HG02943 (cell line): ENCODE results near the gene NGB.
"Not testable (repeated sequence)": the region's sequence is repeated elsewhere in the genome, so short reads cannot be mapped to it uniquely, and the experiment has no call there.

ENCODE experiments used
- ATAC-seq: cut with Tn5 transposase; IDR thresholded peaks from one replicate; pipeline ENCODE4 v1.9.1; 2021; ENCODE audit warnings: mild to moderate bottlenecking, low read depth, moderate library complexity; ENCODE audit not compliant: unreplicated experiment

Gene NGB

DNA sequence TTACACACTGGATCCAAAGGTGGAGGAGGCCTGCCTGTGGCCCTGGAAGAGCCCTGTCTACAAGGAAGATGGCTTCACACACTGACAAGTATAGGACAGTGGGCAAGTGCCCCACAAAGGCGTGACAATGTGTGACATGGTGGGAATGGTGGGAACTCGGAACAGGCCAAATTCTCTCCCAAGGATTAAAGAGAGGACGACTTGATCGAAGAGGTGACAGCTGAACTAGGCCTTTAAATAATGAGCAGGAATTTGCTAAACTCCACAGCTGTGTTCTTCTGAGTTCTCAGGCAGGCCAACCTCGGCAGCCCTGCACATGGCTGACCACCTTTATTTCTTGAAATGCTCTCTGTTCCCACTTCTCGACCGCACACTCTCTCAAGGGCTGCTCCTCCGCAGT, 25.9 kb upstream of the NGB start:
- no peak for ATAC-seq

DNA sequence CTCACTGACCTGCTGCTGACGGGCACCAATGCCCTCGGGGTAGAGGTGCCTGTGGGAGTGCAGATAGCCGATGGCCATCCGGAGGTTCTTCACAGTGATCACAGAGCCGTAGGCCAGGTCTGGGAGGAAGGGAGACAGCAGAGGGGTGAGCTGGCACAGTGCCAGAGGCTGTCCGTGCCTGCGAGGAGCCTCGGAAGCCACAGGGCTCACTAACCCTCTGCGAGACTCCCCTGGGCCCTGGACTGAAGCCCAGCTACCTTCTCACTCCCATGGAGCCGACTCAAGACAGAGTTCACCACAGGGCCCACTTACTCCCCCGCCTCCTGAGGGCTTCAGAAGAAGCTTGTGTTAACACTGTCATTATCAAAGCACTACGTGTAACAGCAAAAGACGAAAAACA, 25.1 kb upstream of the NGB start:
- no peak for ATAC-seq

GRCh38 chr14:77290705-77291104, 19.7 kb upstream of the NGB start:
- ATAC-seq: no peak

- ATAC-seq: no peak
Observed at GRCh38 chr14:77286576-77286975, 15.6 kb upstream of the NGB start.

GRCh38 chr14:77284466-77284865, 13.5 kb upstream of the NGB start:
- no peak for ATAC-seq

GRCh38 chr14:77284066-77284465, 13.1 kb upstream of the NGB start:
- no peak for ATAC-seq

DNA sequence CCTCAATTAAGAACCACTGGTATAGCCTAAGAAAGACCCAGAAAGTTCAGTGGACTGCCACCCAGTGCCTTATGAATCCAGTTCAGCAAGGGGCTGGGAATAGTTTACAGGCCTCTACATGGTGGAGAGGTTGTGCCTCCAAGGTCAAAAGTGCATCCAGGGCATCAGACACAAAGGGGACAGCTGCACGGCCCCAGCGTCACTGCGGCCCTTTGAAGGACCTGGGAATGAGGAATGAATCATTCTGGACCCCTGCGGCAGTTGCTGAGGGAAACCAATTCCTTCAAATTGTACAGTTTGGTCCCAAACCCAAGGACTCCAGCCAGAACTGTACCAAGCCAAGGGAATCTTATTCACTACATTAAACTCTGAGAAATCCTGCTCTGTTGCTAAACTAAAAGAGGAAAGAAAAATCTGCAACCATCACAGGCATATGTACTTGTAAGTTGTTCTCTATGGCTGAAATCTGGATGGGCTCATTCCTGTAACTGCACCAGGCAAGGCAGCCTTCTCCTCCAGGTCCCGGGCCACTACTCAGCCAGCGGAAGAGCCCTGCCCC, 10.9 kb upstream of the NGB start:
- ATAC-seq: no peak

GRCh38 chr14:77280921-77281320, 9.9 kb upstream of the NGB start:
- ATAC-seq: not testable (repeated sequence)

DNA sequence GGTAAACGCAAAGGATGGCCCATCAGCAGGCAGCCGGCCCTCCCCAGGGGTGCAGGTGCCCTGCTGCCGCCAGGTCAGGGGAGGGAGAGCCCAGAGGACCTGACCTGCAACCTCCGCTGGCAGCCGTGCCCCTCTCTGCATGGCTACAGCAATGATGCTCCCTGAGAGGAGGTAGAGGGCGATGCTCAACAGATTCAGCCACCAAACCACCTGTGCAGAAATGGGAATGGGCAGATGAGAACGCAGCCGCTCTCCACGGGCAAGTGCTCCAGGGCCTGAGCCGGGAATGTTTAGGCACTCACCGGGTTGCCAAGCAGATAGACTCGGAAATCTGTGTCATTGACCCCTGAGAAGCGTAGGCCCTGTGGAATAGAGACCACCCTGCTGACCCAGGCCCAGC, 8.7 kb upstream of the NGB start:
- ATAC-seq: no peak

DNA sequence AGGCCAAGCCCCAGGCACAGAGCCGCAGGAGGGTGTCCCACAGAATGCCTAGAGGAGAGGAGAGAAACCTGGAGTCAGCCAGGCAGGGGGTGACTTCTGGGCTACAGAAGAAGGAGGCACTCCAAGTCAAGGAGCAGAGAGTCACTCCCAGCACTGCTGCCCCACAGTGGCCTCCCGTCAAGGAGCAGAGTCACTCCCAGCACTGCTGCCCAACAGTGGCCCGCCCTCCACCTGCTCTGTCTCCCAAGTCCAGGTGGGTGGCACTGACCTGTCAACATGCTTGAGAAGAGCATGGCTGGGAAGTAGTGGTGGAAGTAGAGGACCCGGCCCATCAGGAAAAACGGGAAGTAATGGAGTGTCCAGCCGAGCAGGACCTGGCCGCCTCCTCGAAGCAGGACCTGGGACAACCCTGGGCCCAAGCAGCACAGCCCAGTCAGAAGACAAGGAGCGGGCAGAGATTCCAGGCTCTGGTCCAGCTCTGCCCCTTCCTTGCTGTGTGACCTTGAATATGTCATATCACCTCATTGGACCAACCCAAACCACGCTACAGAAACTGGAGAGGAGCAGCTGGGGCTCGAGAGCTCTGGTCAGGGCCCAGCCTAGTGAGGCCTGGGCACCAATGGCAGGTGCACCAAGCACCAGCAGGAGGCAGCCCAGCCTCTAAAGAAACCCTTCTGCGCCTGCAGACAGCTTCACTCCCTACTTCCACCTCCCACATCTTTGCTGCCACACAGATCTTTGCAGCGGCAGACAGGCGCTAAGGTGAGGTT, 7.6 kb upstream of the NGB start:
- no peak for ATAC-seq

DNA sequence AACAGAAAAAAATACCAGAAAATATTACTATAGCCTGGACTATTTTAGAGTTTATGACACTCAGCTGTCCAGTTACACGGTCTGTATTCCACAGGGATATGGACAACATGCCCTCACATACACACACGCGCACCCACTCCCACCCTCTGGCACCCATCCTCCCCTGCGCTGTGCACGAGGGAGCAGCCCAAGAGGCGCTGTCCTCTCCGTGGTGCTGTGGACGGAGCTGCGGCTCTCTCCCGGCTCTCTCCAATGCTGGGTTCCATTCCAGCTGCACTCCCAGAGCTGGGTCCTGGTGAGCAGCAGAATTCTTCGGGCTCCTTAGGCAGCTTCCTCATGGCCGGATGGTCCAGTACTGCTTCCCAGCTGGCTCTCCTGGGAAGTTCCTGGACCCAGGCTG, 6.0 kb upstream of the NGB start:
- ATAC-seq: no peak

GRCh38 chr14:77276295-77276935, 5.4 kb upstream of the NGB start:
- no peak for ATAC-seq

DNA sequence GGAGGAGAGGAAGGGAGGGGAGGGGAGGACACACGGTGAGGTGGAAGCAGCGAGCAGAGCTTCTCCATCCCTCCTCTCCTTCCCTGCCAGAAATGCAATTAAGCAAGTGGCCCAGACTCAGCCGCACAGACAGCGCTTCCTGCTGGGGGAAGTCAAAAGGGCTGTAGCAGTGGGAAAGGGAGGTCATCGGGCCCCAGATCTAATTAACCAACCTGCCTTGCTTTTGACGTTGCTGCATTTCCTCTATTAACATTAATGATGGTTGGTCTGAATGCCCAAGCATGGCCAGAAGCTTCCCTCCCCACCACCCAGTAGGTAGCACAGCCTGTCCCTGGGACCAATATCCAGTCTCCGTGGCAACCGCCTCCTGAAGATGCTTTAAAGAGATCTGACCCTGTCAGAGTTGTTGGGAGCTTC, 4.6 kb upstream of the NGB start:
- ATAC-seq: no peak

DNA sequence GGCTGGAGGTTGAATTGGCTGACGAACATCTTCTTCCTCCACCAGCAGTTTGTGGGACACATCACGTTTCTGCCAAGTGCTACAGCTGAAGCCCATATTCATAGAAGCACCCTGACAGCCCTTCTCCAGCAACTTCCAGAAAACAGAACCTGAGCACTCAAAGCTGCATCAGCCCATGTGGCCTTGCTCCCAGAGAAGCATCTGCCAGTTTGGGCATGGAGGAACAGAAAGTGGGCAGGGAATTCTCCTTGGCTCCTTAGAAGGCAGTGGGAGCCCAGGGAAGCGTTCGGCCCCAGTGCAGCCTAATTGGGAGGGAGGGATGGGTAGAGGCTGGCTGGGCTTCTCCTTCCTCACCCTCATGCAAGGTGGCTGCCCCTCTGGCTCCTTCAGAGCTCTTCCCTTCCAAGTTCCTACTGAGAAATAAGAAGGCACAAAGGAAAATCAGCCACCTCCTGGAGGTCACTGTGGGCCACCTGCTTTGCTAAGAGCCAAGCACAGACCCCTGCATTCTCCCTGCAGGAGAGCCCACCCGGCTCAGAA, 4.1 kb upstream of the NGB start:
- no peak for ATAC-seq

GRCh38 chr14:77273796-77274195, 2.8 kb upstream of the NGB start:
- no peak for ATAC-seq

- no peak for ATAC-seq
Observed at GRCh38 chr14:77272261-77272660, 1.3 kb upstream of the NGB start.

GRCh38 chr14:77270361-77271112, 469 bp downstream of the NGB start:
- no peak for ATAC-seq

- ATAC-seq: no peak
Observed at GRCh38 chr14:77268989-77269600, 1.9 kb downstream of the NGB start.

DNA sequence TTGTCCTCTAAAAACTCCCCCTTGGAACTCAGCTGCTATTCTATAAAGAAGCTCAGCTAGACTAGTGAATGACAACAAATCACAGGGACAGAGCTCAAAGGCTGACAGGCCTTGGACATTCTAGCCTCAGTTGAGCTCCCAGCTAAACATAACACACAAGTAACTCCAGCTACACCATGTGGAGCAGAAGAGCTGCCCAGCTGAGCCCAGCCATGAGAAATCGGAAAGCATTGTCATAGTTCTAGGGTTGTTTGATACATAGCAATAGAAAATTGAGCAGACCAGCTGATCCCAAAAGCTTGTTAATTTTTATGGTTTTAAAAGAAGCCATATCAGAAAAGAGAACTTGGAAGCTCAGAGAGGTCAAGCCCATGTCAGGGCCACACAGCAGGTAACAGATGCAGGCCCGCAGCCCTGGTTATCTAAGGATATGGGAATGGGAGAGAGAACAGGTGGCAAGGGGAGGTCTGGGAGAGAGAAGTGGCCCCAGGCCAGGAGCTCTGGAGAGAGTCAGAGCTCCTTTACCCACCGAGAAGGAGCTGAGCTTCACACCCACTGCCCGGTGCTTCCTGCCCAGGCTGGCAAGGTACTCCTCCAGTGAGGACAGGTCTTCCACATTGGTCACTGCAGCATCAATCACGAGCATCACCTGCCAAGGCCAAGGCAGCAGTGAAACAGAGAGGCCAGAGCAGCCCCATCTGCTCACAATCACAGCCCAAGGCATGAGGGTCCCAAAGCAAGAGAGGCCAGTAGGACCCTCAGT, 2.9 kb downstream of the NGB start:
- no peak for ATAC-seq

- no peak for ATAC-seq
Observed at GRCh38 chr14:77266336-77266735, 4.7 kb downstream of the NGB start.
